Caco-2 (cell line): ENCODE measurements around the gene HADH. TPM values are rescaled to one million over a fixed set of nuclear protein-coding genes. Genes with fewer than 3 reads are reported as not detected.

Experiments
- BruUV-seq: library from RNA; stranded (reverse); fragments of 400-500 nt; replicated peaks from 2 replicates; lab custom pipeline; 2021; lab: Mats Ljungman, UMichigan
- CTCF ChIA-PET: fragments of 300-600 bp; sonication (Branson Sonifier 250); formaldehyde crosslinking; loops from one replicate; lab custom pipeline; 2022; ENCODE audit warnings: antibody characterized with exemption; lab: Charles Lee
- POLR2A ChIA-PET: fragments of 300-600 bp; sonication (Branson Sonifier 250); formaldehyde crosslinking; loops from one replicate; lab custom pipeline; 2022; ENCODE audit warnings: antibody characterized with exemption; lab: Charles Lee
- DNase-seq, 2 experiments: peaks; one replicate each; pipeline versions ENCODE4 v3.0.0 to v3.0.0-alpha.2; 2020 to 2022
- H3K27me3 ChIP-seq: replicated peaks from 2 replicates; pipeline ENCODE4 v1.6.0; 2011; ENCODE audit warnings: low read length; ENCODE audit not compliant: control insufficient read depth, insufficient read depth
- H3K36me3 ChIP-seq: 2 replicates; pipeline ENCODE4 v1.5.1; 2011; ENCODE audit warnings: low read length; ENCODE audit not compliant: control insufficient read depth, insufficient read depth
- H3K4me1 ChIP-seq: fragments of 250-450 bp; sonication (Bioruptor Pico); 2 replicates; pipeline ENCODE4 v1.5.1; 2020; ENCODE audit warnings: mild to moderate bottlenecking
- H3K4me3 ChIP-seq: 2 replicates; pipeline ENCODE4 v1.5.1; 2011; ENCODE audit warnings: low read depth, mild to moderate bottlenecking, control low read depth, low read length
- H3K9me3 ChIP-seq: fragments of 250-450 bp; sonication (Bioruptor Pico); 2 replicates; pipeline ENCODE4 v1.5.1; 2020; ENCODE audit warnings: mild to moderate bottlenecking, moderate library complexity
- H3K27ac Mint-ChIP-seq: one replicate; pipeline ENCODE4 v1.8.0; 2022; ENCODE audit warnings: mixed read lengths; ENCODE audit not compliant: unreplicated experiment
- H3K27me3 Mint-ChIP-seq: one replicate; pipeline ENCODE4 v1.8.0; 2022; ENCODE audit warnings: mixed read lengths; ENCODE audit not compliant: insufficient read depth, unreplicated experiment
- H3K36me3 Mint-ChIP-seq: one replicate; pipeline ENCODE4 v1.8.0; 2022; ENCODE audit warnings: mild to moderate bottlenecking, mixed read lengths; ENCODE audit not compliant: insufficient read depth, unreplicated experiment
- H3K4me1 Mint-ChIP-seq: one replicate; pipeline ENCODE4 v1.8.0; 2022; ENCODE audit warnings: low read depth, mixed read lengths; ENCODE audit not compliant: unreplicated experiment
- H3K4me3 Mint-ChIP-seq: one replicate; pipeline ENCODE4 v1.8.0; 2022; ENCODE audit warnings: mild to moderate bottlenecking, moderate library complexity, mixed read lengths; ENCODE audit not compliant: unreplicated experiment
- H3K9me3 Mint-ChIP-seq: one replicate; pipeline ENCODE4 v1.8.0; 2022; ENCODE audit warnings: mixed read lengths; ENCODE audit not compliant: unreplicated experiment
- intact Hi-C: fragments of 100-400 bp; cut with micrococcal nuclease; formaldehyde crosslinking; loops from one replicate; pipeline ENCODE4 v1.10.0; 2022; ENCODE audit not compliant: unreplicated experiment
- total RNA-seq: library from RNA; stranded (reverse); gene quantifications from 2 replicates; pipeline ENCODE4 v1.2.3, GENCODE V29; 2022
- TF ChIP-seq, protein P1 (sequence below), 2 experiments: fragments of 200-600 bp in 1 of 2; IDR thresholded peaks; 1 replicate in 1 of 2; 2 replicates in 1 of 2; pipeline versions ENCODE4 v1.5.1 to v1.8.0; 2011 to 2022; ENCODE audit warnings: antibody characterized with exemption in 1 of 2, control low read depth in 1 of 2, inconsistent platforms in 1 of 2, low read depth in 1 of 2, low read length in 1 of 2, mild to moderate bottlenecking in 1 of 2, moderate library complexity in 1 of 2; ENCODE audit not compliant: insufficient read depth in 1 of 2, severe bottlenecking in 1 of 2, unreplicated experiment in 1 of 2

The HADH gene
- total RNA-seq, 1 experiment from 2014 or later, result 35.8 TPM

DNA sequence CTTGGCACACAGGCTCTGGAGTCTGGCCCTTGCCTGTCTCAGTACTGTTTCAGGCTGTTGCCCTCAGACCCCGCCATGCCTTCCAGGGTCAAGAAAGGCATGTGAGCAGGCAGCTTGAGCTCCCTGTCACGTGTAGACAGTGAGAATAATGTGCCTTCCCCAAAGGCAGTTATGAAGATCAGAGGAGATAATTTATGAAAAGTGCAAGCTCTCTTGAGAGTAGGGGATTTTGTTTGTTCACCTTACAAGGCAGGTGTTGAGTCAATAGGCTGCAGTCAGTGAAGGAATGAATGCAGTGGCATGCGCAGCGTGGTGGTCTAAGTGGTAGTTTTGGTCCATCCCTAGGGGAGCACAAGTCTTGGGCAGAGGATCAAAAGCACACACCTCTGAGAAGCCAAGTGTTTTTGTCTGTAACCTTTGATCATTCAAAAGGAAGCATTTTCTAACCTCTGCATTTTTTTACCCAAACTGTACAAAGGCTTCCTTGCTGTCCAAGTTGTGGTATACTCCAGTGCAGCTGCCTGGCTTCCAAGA lies 14.4 kb downstream of the HADH start:
- no peaks in the 10 kb centered on the region for H3K27me3 ChIP-seq
- CTCF ChIA-PET, result no interaction called here
- TF ChIP-seq, protein P1, sequence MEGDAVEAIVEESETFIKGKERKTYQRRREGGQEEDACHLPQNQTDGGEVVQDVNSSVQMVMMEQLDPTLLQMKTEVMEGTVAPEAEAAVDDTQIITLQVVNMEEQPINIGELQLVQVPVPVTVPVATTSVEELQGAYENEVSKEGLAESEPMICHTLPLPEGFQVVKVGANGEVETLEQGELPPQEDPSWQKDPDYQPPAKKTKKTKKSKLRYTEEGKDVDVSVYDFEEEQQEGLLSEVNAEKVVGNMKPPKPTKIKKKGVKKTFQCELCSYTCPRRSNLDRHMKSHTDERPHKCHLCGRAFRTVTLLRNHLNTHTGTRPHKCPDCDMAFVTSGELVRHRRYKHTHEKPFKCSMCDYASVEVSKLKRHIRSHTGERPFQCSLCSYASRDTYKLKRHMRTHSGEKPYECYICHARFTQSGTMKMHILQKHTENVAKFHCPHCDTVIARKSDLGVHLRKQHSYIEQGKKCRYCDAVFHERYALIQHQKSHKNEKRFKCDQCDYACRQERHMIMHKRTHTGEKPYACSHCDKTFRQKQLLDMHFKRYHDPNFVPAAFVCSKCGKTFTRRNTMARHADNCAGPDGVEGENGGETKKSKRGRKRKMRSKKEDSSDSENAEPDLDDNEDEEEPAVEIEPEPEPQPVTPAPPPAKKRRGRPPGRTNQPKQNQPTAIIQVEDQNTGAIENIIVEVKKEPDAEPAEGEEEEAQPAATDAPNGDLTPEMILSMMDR (IDR thresholded peaks at IDR 0.05; ENCODE audit: insufficient read depth in 1 of 2, low read depth in 1 of 2, low read length in 1 of 2, severe bottlenecking in 1 of 2, unreplicated experiment in 1 of 2), result no peak

DNA sequence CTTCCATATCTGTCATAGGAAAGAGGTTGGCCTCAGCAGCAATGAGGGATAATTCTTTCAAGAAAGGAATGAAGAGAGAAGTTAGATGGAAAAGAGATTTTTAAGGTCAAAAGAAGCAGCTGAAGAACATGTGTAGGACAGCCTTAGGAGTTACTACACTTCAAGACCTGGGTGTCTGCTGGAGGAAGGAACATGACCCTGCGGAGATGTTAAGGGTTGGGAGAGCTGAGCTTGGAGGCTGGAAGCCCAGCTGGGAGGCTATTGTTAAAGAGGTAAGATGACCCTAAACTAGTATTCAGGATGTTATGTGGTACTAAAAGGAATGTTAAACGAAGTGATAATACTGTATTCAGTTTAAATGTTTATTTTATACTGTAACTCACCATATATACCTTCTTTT lies 15.0 kb downstream of the HADH start:
- H3K9me3 Mint-ChIP-seq, result peaks cover 14% of the 10 kb centered on the region
- no peak overlapping the region for H3K4me3 ChIP-seq
- POLR2A ChIA-PET, result no interaction called here
- TF ChIP-seq, protein P1 (IDR thresholded peaks at IDR 0.05; ENCODE audit: insufficient read depth in 1 of 2, low read depth in 1 of 2, low read length in 1 of 2, severe bottlenecking in 1 of 2, unreplicated experiment in 1 of 2), result no peak
- H3K4me1 Mint-ChIP-seq, result no peaks in the 10 kb centered on the region
- no peaks in the 10 kb centered on the region for H3K4me1 ChIP-seq
- no peaks in the 10 kb centered on the region for H3K27me3 ChIP-seq
- H3K9me3 ChIP-seq, result no peaks in the 10 kb centered on the region
- intact Hi-C loops, result no loop called here
- no peaks in the 10 kb centered on the region for H3K36me3 Mint-ChIP-seq
- CTCF ChIA-PET, result no interaction called here
- no peaks in the 10 kb centered on the region for H3K27me3 Mint-ChIP-seq
- no peak for DNase-seq
- no peaks in the 10 kb centered on the region; the same call in 1 of the 2 replicates for H3K36me3 ChIP-seq
- H3K4me3 Mint-ChIP-seq, result no peak overlapping the region
- BruUV-seq, result no TSS peak
- H3K27ac Mint-ChIP-seq, result no peak overlapping the region

More for the DNA sequence above, 14.4 kb downstream of the HADH start:
- BruUV-seq, result no TSS peak
- POLR2A ChIA-PET, result no interaction called here
- Mint-ChIP-seq H3K27ac (no peak overlapping the region), H3K36me3 (no peaks in the 10 kb centered on the region), H3K4me3 (no peak overlapping the region), H3K9me3 (peaks cover 14% of the 10 kb centered on the region), H3K4me1 (no peaks in the 10 kb centered on the region), H3K27me3 (no peaks in the 10 kb centered on the region)
- H3K4me1 ChIP-seq, result no peaks in the 10 kb centered on the region
- no peaks in the 10 kb centered on the region; the same call in 1 of the 2 replicates for H3K36me3 ChIP-seq
- no peak for DNase-seq
- H3K4me3 ChIP-seq, result no peak overlapping the region
- intact Hi-C loops, result no loop called here
- no peaks in the 10 kb centered on the region for H3K9me3 ChIP-seq

DNA sequence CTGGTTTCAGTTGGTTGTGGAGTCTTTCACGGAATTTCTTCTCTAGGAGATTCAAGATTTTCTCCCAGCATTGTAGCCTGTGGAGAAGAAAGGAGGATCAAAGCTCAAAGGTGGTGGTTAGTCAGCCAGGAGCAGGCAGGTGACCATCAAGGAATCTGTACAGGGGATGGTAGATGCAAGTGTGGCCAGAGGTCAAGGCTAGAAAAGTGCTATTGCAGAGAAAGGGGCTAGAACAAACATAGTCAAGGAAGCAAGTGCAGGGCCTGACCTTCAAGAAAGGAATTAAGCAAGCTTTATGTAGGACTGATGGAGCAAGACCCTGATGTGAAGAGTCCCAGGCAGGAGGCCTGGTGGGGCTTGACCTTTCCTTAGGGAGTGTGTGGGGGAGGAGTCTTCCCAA lies 16.1 kb downstream of the HADH start:
- intact Hi-C loops, result no loop called here
- ChIA-PET CTCF (no interaction called here), POLR2A (no interaction called here)
- H3K36me3 Mint-ChIP-seq, result no peaks in the 10 kb centered on the region
- Histone ChIP-seq H3K4me1 (no peaks in the 10 kb centered on the region), H3K9me3 (no peaks in the 10 kb centered on the region), H3K27me3 (no peaks in the 10 kb centered on the region), H3K4me3 (no peak overlapping the region), H3K36me3 (no peaks in the 10 kb centered on the region; the same call in 1 of the 2 replicates)
- DNase-seq, result no peak
- no peak overlapping the region for H3K4me3 Mint-ChIP-seq
- no peak overlapping the region for H3K27ac Mint-ChIP-seq
- no peaks in the 10 kb centered on the region for H3K4me1 Mint-ChIP-seq
- no peaks in the 10 kb centered on the region for H3K27me3 Mint-ChIP-seq
- H3K9me3 Mint-ChIP-seq, result peaks cover 6% of the 10 kb centered on the region
- no TSS peak for BruUV-seq
- TF ChIP-seq, protein P1 (IDR thresholded peaks at IDR 0.05; ENCODE audit: insufficient read depth in 1 of 2, low read depth in 1 of 2, low read length in 1 of 2, severe bottlenecking in 1 of 2, unreplicated experiment in 1 of 2), result no peak
